ENCODE measurements around the gene ATP1B4.

Gene ATP1B4

GRCh38 chrX:120372667-120373370 lies 10.9 kb downstream of the ATP1B4 start:
- H3K4me3 ChIP-seq (ENCODE audit: low read depth, low read length): no peak overlapping the region

- H3K4me3 ChIP-seq (ENCODE audit: low read depth, low read length): no peak overlapping the region
These were observed 15.3 kb downstream of the ATP1B4 start for GRCh38 chrX:120377179-120377578.

- no peak overlapping the region for H3K4me3 ChIP-seq (ENCODE audit: low read depth, low read length)
These were observed 15.8 kb downstream of the ATP1B4 start for GRCh38 chrX:120377715-120378114.

- no peak overlapping the region for H3K4me3 ChIP-seq (ENCODE audit: low read depth, low read length)
These were observed 16.7 kb downstream of the ATP1B4 start for GRCh38 chrX:120378570-120378969.

GRCh38 chrX:120379937-120380681 lies 18.2 kb downstream of the ATP1B4 start:
- no peak overlapping the region for H3K4me3 ChIP-seq (ENCODE audit: low read depth, low read length)

GRCh38 chrX:120380699-120381098 lies 18.8 kb downstream of the ATP1B4 start:
- H3K4me3 ChIP-seq (ENCODE audit: low read depth, low read length): no peak overlapping the region

GRCh38 chrX:120401301-120401700 lies 39.4 kb downstream of the ATP1B4 start:
- no peak overlapping the region for H3K4me3 ChIP-seq (ENCODE audit: low read depth, low read length)

GRCh38 chrX:120402369-120402768 lies 40.5 kb downstream of the ATP1B4 start:
- H3K4me3 ChIP-seq (ENCODE audit: low read depth, low read length): no peak overlapping the region

- no peak overlapping the region for H3K4me3 ChIP-seq (ENCODE audit: low read depth, low read length)
These were observed 44.7 kb downstream of the ATP1B4 start for GRCh38 chrX:120406638-120407037.

GRCh38 chrX:120408168-120408567 lies 46.3 kb downstream of the ATP1B4 start:
- no peak overlapping the region for H3K4me3 ChIP-seq (ENCODE audit: low read depth, low read length)

GRCh38 chrX:120419463-120419862 lies 57.6 kb downstream of the ATP1B4 start:
- H3K4me3 ChIP-seq (ENCODE audit: low read depth, low read length): no peak overlapping the region

GRCh38 chrX:120426599-120426998 lies 64.7 kb downstream of the ATP1B4 start:
- no peak overlapping the region for H3K4me3 ChIP-seq (ENCODE audit: low read depth, low read length)

- H3K4me3 ChIP-seq (ENCODE audit: low read depth, low read length): no peak overlapping the region
These were observed 66.4 kb downstream of the ATP1B4 start for GRCh38 chrX:120428309-120428708.

- no peak overlapping the region for H3K4me3 ChIP-seq (ENCODE audit: low read depth, low read length)
These were observed 68.1 kb downstream of the ATP1B4 start for GRCh38 chrX:120429776-120430540.

Data from iPS-11a (cell line).